Sigmoid colon (tissue), 7 donors: Measurements from ENCODE around the gene GRIP1. TPM values are rescaled to one million over a fixed set of nuclear protein-coding genes. Genes with fewer than 3 reads are reported as not detected.

ENCODE experiments used
- DNase-seq: peaks from one replicate; pipeline ENCODE4 v3.0.0-alpha.2; 2019
- H3K27ac ChIP-seq, 4 donors: fragments of 200-600 bp; sonication (generic); one replicate each; pipeline ENCODE4 v1.5.1; 2016 to 2019; ENCODE audit warnings: mild to moderate bottlenecking in 1 of 4
- H3K27me3 ChIP-seq, 3 donors: fragments of 200-600 bp; sonication (generic); one replicate each; pipeline ENCODE4 v1.5.1; 2019; ENCODE audit warnings: mild to moderate bottlenecking in 1 of 3
- H3K36me3 ChIP-seq, 4 donors: fragments of 200-600 bp; sonication (generic); one replicate each; pipeline ENCODE4 v1.5.1; 2016 to 2019
- H3K4me1 ChIP-seq, 4 donors: fragments of 200-600 bp; sonication (generic); one replicate each; pipeline ENCODE4 v1.5.1; 2017 to 2019
- H3K4me3 ChIP-seq, 4 donors: fragments of 200-600 bp; sonication (generic); one replicate each; pipeline ENCODE4 v1.5.1; 2017 to 2019; ENCODE audit warnings: mild to moderate bottlenecking in 2 of 4, moderate library complexity in 1 of 4
- H3K9me3 ChIP-seq, 4 donors: fragments of 200-600 bp in 3 of 4; sonication (generic) in 3 of 4; one replicate each; pipeline versions ENCODE4 v1.5.1 to v1.6.1; 2013 to 2019
- CTCF ChIP-seq, 4 experiments: fragments of 450-650 bp in 3 of 4; fragments of 200-600 bp in 1 of 4; IDR thresholded peaks; one replicate each; pipeline ENCODE4 v1.5.1; 2016 to 2019; ENCODE audit warnings: antibody characterized with exemption in 4 of 4, mild to moderate bottlenecking in 3 of 4, moderate library complexity in 2 of 4
- EP300 ChIP-seq, 4 donors: sonication (generic); formaldehyde crosslinking; IDR thresholded peaks; one replicate each; pipeline ENCODE4 v1.6.1; 2017; ENCODE audit warnings: antibody characterized with exemption in 4 of 4
- POLR2A ChIP-seq, 2 donors: fragments of 450-650 bp; IDR thresholded peaks; one replicate each; pipeline ENCODE4 v1.6.1; 2016; ENCODE audit warnings: antibody characterized with exemption in 2 of 2, mild to moderate bottlenecking in 2 of 2, moderate library complexity in 2 of 2
- POLR2AphosphoS5 ChIP-seq, 4 donors: sonication (generic); formaldehyde crosslinking; IDR thresholded peaks; one replicate each; pipeline ENCODE4 v1.6.1; 2017; ENCODE audit warnings: antibody characterized with exemption in 4 of 4
- WGBS, 2 donors: extraction: QIAGEN DNeasy Blood & Tissue Kit; methylation state at CpG; one replicate each; pipeline ENCODE4 v1.1.7; 2013; 5-methylcytosine and 5-hydroxymethylcytosine counted together
- intact Hi-C: fragments of 100-400 bp; cut with DNase I; formaldehyde crosslinking; loops from one replicate; pipeline ENCODE4 v1.15.1; 2023
- polyA plus RNA-seq, 3 donors: library from polyadenylated mRNA; stranded (reverse); fragments of 200-250 nt; gene quantifications; one replicate each; pipeline ENCODE4 v1.2.3, GENCODE V29; 2013
- total RNA-seq, 4 donors: library from RNA; depleted of rRNA; stranded (reverse); fragments of >200 nt; gene quantifications; one replicate each; pipeline ENCODE4 v1.1.0, GENCODE V29; 2016
- donor health status: healthy with polysubstance abuse.
- donor health status: Bipolar disorder and iron deficiency.
- donor health status: healthy.

Gene GRIP1
- total and polyA plus RNA-seq, 7 donors, result 0.46 to 14.0 (median 6.3) TPM

DNA sequence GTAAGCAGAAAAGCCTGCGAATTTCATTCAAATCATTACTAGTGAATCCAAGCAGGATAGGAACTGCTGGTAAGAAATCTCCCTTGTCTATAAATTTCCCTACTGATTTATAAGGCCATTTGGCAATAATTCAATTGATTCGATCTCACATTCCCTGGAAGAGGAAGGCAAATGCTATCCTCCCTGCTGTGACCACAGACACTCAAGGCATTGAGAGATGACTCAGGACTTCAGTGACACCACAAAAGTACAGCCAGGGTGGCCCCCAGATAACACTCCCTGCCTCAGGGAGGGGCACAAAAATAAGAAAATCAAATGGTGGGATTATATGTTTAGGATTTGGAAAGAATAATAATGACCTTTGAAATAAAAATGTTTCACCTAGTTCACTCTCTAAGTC, 162.7 kb downstream of the GRIP1 start:
- H3K4me1 ChIP-seq, result no peaks in the 10 kb centered on the region
- H3K9me3 ChIP-seq, result no peaks in the 10 kb centered on the region
- peaks cover 0 to 8% (median 0%) of the 10 kb centered on the region in 4 donors for H3K36me3 ChIP-seq
- WGBS, 2 donors, result 68 to 79% methylated on average over 2 of the region's 2 CpGs
- TF ChIP-seq EP300 (IDR thresholded peaks at IDR 0.05) (no peak), CTCF (IDR thresholded peaks at IDR 0.05) (no peak), POLR2A (IDR thresholded peaks at IDR 0.05) (no peak), POLR2AphosphoS5 (IDR thresholded peaks at IDR 0.05) (no peak)
- intact Hi-C loops, result no loop called here
- no peak overlapping the region for H3K4me3 ChIP-seq
- no peak for DNase-seq
- H3K27me3 ChIP-seq, result no peaks in the 10 kb centered on the region
- no peak overlapping the region for H3K27ac ChIP-seq

- Histone ChIP-seq H3K36me3 (peaks cover 0 to 8% (median 0%) of the 10 kb centered on the region in 4 donors), H3K4me3 (no peak overlapping the region), H3K27ac (no peak overlapping the region), H3K9me3 (no peaks in the 10 kb centered on the region), H3K27me3 (no peaks in the 10 kb centered on the region), H3K4me1 (no peaks in the 10 kb centered on the region)
- intact Hi-C loops, result no loop called here
- no peak for TF ChIP-seq POLR2A (IDR thresholded peaks at IDR 0.05)
- TF ChIP-seq POLR2AphosphoS5 (IDR thresholded peaks at IDR 0.05), result no peak
- TF ChIP-seq EP300 (IDR thresholded peaks at IDR 0.05), result no peak
- no peak for TF ChIP-seq CTCF (IDR thresholded peaks at IDR 0.05)
- DNase-seq, result no peak
- WGBS, 2 donors, result 46 to 86% methylated on average over 2 of the region's 2 CpGs
These were observed 164.3 kb downstream of the GRIP1 start for GRCh38 chr12:66514581-66514980.

DNA sequence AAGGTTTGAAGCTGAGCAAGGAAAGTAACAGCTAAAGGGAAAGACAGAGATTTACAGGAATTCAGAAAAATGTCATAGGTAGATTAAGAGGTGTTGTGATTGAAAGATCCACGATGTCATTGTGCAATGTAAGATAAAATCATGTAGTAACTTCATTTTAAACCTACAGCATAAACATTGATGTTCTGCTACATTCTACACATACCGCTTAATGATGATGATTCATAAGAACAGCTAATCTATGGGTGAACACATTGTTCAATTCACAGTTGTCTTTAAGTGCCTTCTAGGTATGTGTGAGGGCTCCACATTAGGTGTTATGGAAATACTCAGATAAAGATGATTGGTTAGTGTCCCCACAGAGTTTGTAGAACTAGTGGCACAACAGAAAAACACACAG, 170.9 kb downstream of the GRIP1 start:
- WGBS, 2 donors, result 83 to 85% methylated on average over 2 of the region's 2 CpGs
- no peaks in the 10 kb centered on the region for H3K36me3 ChIP-seq
- H3K4me1 ChIP-seq, result no peaks in the 10 kb centered on the region
- TF ChIP-seq POLR2A (IDR thresholded peaks at IDR 0.05), result no peak
- no peak for TF ChIP-seq EP300 (IDR thresholded peaks at IDR 0.05)
- TF ChIP-seq CTCF (IDR thresholded peaks at IDR 0.05), result no peak
- TF ChIP-seq POLR2AphosphoS5 (IDR thresholded peaks at IDR 0.05), result no peak
- H3K27me3 ChIP-seq, result no peaks in the 10 kb centered on the region
- no peak overlapping the region for H3K4me3 ChIP-seq
- H3K9me3 ChIP-seq, result no peaks in the 10 kb centered on the region
- DNase-seq, result no peak
- intact Hi-C loops, result no loop called here
- no peak overlapping the region for H3K27ac ChIP-seq

- TF ChIP-seq CTCF (IDR thresholded peaks at IDR 0.05), result no peak
- no peak for TF ChIP-seq EP300 (IDR thresholded peaks at IDR 0.05)
- TF ChIP-seq POLR2AphosphoS5 (IDR thresholded peaks at IDR 0.05), result no peak
- TF ChIP-seq POLR2A (IDR thresholded peaks at IDR 0.05), result no peak
- H3K36me3 ChIP-seq, result no peaks in the 10 kb centered on the region
- H3K4me1 ChIP-seq, result no peaks in the 10 kb centered on the region
- no peak for DNase-seq
- intact Hi-C loops, result no loop called here
- H3K27me3 ChIP-seq, result no peaks in the 10 kb centered on the region
- no peaks in the 10 kb centered on the region for H3K9me3 ChIP-seq
- H3K27ac ChIP-seq, result no peak overlapping the region
- 97 to 100% methylated on average over 1 of the region's 1 CpG for WGBS, 2 donors
- no peak overlapping the region for H3K4me3 ChIP-seq
These were observed 175.1 kb downstream of the GRIP1 start for GRCh38 chr12:66503746-66504145.

DNA sequence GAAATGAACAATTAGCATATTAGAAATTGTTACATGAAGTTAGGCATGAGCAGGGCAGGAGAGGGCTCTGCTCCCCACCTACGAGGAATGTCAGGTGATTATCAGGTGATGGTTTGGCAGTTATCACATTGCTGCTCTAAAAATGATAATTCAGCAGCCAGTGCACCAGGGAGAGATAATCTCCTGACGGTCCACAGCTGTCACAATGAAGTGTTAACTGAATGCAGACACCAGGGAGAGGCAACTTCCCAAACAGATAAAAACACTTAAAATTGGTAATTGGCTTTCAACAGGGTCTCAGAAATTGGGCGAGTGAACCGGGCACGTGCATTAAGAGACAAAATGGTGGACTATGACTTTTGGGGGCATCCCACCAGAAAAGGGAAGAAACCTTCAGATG, 176.0 kb downstream of the GRIP1 start:
- Histone ChIP-seq H3K36me3 (no peaks in the 10 kb centered on the region), H3K4me3 (no peak overlapping the region), H3K27me3 (no peaks in the 10 kb centered on the region), H3K4me1 (no peaks in the 10 kb centered on the region), H3K27ac (no peak overlapping the region), H3K9me3 (no peaks in the 10 kb centered on the region)
- DNase-seq, result no peak
- TF ChIP-seq POLR2A (IDR thresholded peaks at IDR 0.05), result no peak
- no peak for TF ChIP-seq EP300 (IDR thresholded peaks at IDR 0.05)
- no peak for TF ChIP-seq CTCF (IDR thresholded peaks at IDR 0.05)
- TF ChIP-seq POLR2AphosphoS5 (IDR thresholded peaks at IDR 0.05), result no peak
- intact Hi-C loops, result no loop called here
- WGBS, 2 donors, result 70 to 79% methylated on average over 5 of the region's 5 CpGs
